HepG2 (cell line): ENCODE results near the gene SRCAP. TPM values are rescaled to one million over a fixed set of nuclear protein-coding genes. Genes with fewer than 3 reads are reported as not detected.

Experiments used
- ATAC-seq: fragments of 200-7000 bp; cut with Tn5 transposase; 3 replicates; pipeline ENCODE4 v1.9.1; 2020; ENCODE audit warnings: mild to moderate bottlenecking, moderate library complexity
- BruUV-seq: library from RNA; stranded (reverse); fragments of 400-500 nt; replicated peaks from 2 replicates; lab custom pipeline; 2021; lab: Mats Ljungman, UMichigan
- CTCF ChIA-PET: fragments of 300-600 bp; formaldehyde crosslinking; extraction: SDS; loops from one replicate; lab custom pipeline; 2021; ENCODE audit warnings: low total read pairs, inconsistent platforms, low intra/inter-chr PET ratio; lab: Yijun Ruan, JAX
- POLR2A ChIA-PET: fragments of 350-600 bp; sonication (Branson Sonifier 250); formaldehyde crosslinking; loops from one replicate; lab custom pipeline; 2020; ENCODE audit warnings: antibody characterized with exemption, inconsistent platforms; lab: Yijun Ruan, JAX
- DNase-seq: peaks from one replicate; pipeline ENCODE4 v3.0.0-alpha.2; 2015; ENCODE audit warnings: low spot score
- FAIRE-seq: peaks from 3 replicates; lab custom pipeline; 2011; peaks lifted over from hg19 to GRCh38; lab: Jason Lieb, UNC
- H2AFZ ChIP-seq: one replicate; pipeline ENCODE4 v1.6.1; 2011; ENCODE audit warnings: low read length, inconsistent platforms
- H3K27ac ChIP-seq: fragments of 300-600 bp; 3 replicates; pipeline ENCODE4 v1.8.0; 2011; ENCODE audit warnings: mixed run types, mild to moderate bottlenecking, mixed read lengths, low read length, inconsistent platforms; ENCODE audit not compliant: insufficient read depth; ENCODE audit errors: extremely low read length
- H3K27me3 ChIP-seq, 2 experiments: fragments of 200-600 bp in 1 of 2; 2 replicates in 1 of 2; 3 replicates in 1 of 2; pipeline versions ENCODE4 v1.6.0 to v1.8.0; 2011; ENCODE audit warnings: low read length in 2 of 2, mild to moderate bottlenecking in 2 of 2, moderate library complexity in 2 of 2, inconsistent platforms in 1 of 2; ENCODE audit not compliant: insufficient read depth in 2 of 2, control insufficient read depth in 1 of 2
- H3K36me3 ChIP-seq, 2 experiments: fragments of 200-600 bp in 1 of 2; replicated peaks in 1 of 2; 2 replicates in 1 of 2; 3 replicates in 1 of 2; pipeline versions ENCODE4 v1.5.1 to v1.8.0; 2011; ENCODE audit warnings: low read length in 2 of 2, inconsistent platforms in 1 of 2; ENCODE audit not compliant: insufficient read depth in 2 of 2, control insufficient read depth in 1 of 2
- H3K4me1 ChIP-seq: 2 replicates; pipeline ENCODE4 v1.5.1; 2012; ENCODE audit warnings: low read length, inconsistent platforms; ENCODE audit not compliant: insufficient read depth
- H3K4me2 ChIP-seq: 2 replicates; pipeline ENCODE4 v1.6.0; 2011; ENCODE audit warnings: low read depth, low read length, inconsistent platforms
- H3K4me3 ChIP-seq, 3 experiments: fragments of 200-600 bp in 1 of 3; sonication (generic), shearing (Covaris generic) in 1 of 3; replicated peaks in 1 of 3; 2 replicates each; pipeline ENCODE4 v1.5.1; 2011 to 2016; ENCODE audit warnings: low read length in 3 of 3, inconsistent platforms in 2 of 3, low read depth in 2 of 3, mild to moderate bottlenecking in 2 of 3, control low read depth in 1 of 3, mixed read lengths in 1 of 3; ENCODE audit not compliant: insufficient read depth in 1 of 3
- H3K79me2 ChIP-seq: one replicate; pipeline ENCODE4 v1.6.1; 2011; ENCODE audit warnings: low read length, inconsistent platforms; ENCODE audit not compliant: insufficient read depth
- H3K9ac ChIP-seq: 2 replicates; pipeline ENCODE4 v1.6.0; 2011; ENCODE audit warnings: mild to moderate bottlenecking, low read depth, low read length, inconsistent platforms; ENCODE audit not compliant: insufficient read depth
- H3K9me3 ChIP-seq: 2 replicates; pipeline ENCODE4 v1.5.1; 2012; ENCODE audit warnings: mild to moderate bottlenecking, low read length
- H4K20me1 ChIP-seq: 2 replicates; pipeline ENCODE4 v1.6.0; 2011; ENCODE audit warnings: inconsistent platforms, mild to moderate bottlenecking, low read length, moderate library complexity; ENCODE audit not compliant: insufficient read depth
- AGO2 ChIP-seq: fragments of 200-400 bp; formaldehyde crosslinking; optimal IDR thresholded peaks from 2 replicates; pipeline ENCODE3; 2017; ENCODE audit warnings: mild to moderate bottlenecking, low read depth, low read length, moderate library complexity
- HNF1B ChIP-seq: sonication (generic); formaldehyde crosslinking; IDR thresholded peaks from 2 replicates; pipeline ENCODE4 v1.5.1; 2020; ENCODE audit warnings: mild to moderate bottlenecking, moderate library complexity, missing genetic modification reagents
- MBD4 ChIP-seq: IDR thresholded peaks from 2 replicates; pipeline ENCODE4 v1.6.1; 2012; ENCODE audit warnings: low read length, inconsistent platforms, borderline replicate concordance
- POLR2AphosphoS2 ChIP-seq: IDR thresholded peaks from 2 replicates; pipeline ENCODE4 v1.6.1; 2011; ENCODE audit warnings: low read depth, low read length, improper control_type of control experiment
- RBM22 ChIP-seq: fragments of 200-400 bp; formaldehyde crosslinking; optimal IDR thresholded peaks from 2 replicates; pipeline ENCODE3; 2017; ENCODE audit warnings: mild to moderate bottlenecking, low read length, moderate library complexity
- RFX1 ChIP-seq: fragments of 450-650 bp; IDR thresholded peaks from 2 replicates; pipeline ENCODE4 v1.6.1; 2017
- SAP130 ChIP-seq: IDR thresholded peaks from 2 replicates; pipeline ENCODE4 v1.6.1; 2016; ENCODE audit warnings: low read depth
- ZBTB25 ChIP-seq: IDR thresholded peaks from 2 replicates; pipeline ENCODE4 v1.6.1; 2018; ENCODE audit warnings: missing genetic modification reagents
- ZNF687 ChIP-seq: sonication (generic); formaldehyde crosslinking; IDR thresholded peaks from 2 replicates; pipeline ENCODE4 v1.5.1; 2020; ENCODE audit warnings: mild to moderate bottlenecking, missing genetic modification reagents, moderate library complexity
- WGBS: methylation state at CpG from one replicate; pipeline ENCODE4 v1.1.6; 2017; ENCODE audit warnings: low lambda C conversion rate; 5-methylcytosine and 5-hydroxymethylcytosine counted together
- in situ Hi-C: cut with HindIII; loops from 2 replicates; pipeline ENCODE4 v1.10.0; 2017; ENCODE audit warnings: low pct_unique_long_range_greater_than_20kb; ENCODE audit not compliant: extremely low pct_ligation_motif_present
- intact Hi-C: fragments of 100-400 bp; cut with micrococcal nuclease; formaldehyde crosslinking; loops from one replicate; pipeline ENCODE4 v1.10.0; 2022; ENCODE audit not compliant: unreplicated experiment
- polyA plus RNA-seq, 8 experiments: library from polyadenylated mRNA; depleted of rRNA in 3 of 8; stranded (reverse) in 7 of 8; unstranded in 1 of 8; fragments of >200 nt; fragmentation: Illumina TruSeq in 4 of 8; extraction: Trizol in 4 of 8; gene quantifications; 2 replicates each; pipeline versions ENCODE4 v1.2.1 to v1.2.3, GENCODE V29; 2011 to 2016; ENCODE audit warnings: low read depth in 4 of 8, missing spikeins in 1 of 8, mixed read lengths in 1 of 8; ENCODE audit not compliant: insufficient read depth in 1 of 8
- total RNA-seq, 5 experiments: library from RNA; depleted of rRNA; stranded (reverse); fragments of >200 nt; fragmentation: Illumina TruSeq; extraction: Trizol; gene quantifications; 2 replicates each; pipeline ENCODE4 v1.2.3, GENCODE V29; 2016; ENCODE audit warnings: low read depth in 1 of 5

Gene SRCAP
- total and polyA plus RNA-seq, 2 of the 13 experiments (the other 11 are each of a cell fraction or from before 2014, with no cell fraction given): 4.9 to 9.0 TPM

- H3K9ac ChIP-seq: no peak overlapping the region
- H3K36me3 ChIP-seq: peaks cover 32 to 41% of the 10 kb centered on the region in 2 experiments
- H3K79me2 ChIP-seq: no peaks in the 10 kb centered on the region
- H4K20me1 ChIP-seq: no peaks in the 10 kb centered on the region
- 85% methylated on average over 8 of the region's 8 CpGs for WGBS
- no peak overlapping the region for H3K4me2 ChIP-seq
- no peaks in the 10 kb centered on the region for H3K9me3 ChIP-seq
- TF ChIP-seq ZNF687 (CRISPR knock-in tag) (peak; percentile 24; the same call in 1 of the 2 replicates), RFX1 (no peak), AGO2 (peak; percentile 58), RBM22 (peak; percentile 37), HNF1B (CRISPR knock-in tag) (0 out of 2 replicates have a peak, but pooled peaks have one; percentile 26), ZBTB25 (no peak), MBD4 (0 out of 2 replicates have a peak, but pooled peaks have one; percentile 15), POLR2AphosphoS2 (no peak), SAP130 (CRISPR knock-in tag) (no peak)
- H2AFZ ChIP-seq: no peak overlapping the region
- peaks cover 35% of the 10 kb centered on the region for H3K4me1 ChIP-seq
- intact Hi-C loops: loop anchor here (10.0 kb wide), 1 partner anchor 74 kb away; no protein-coding TSS in a partner anchor
- ChIA-PET POLR2A (interaction anchor here (0.7 kb wide), 1 partner anchor 16 kb away, joined by 3 read pairs; no protein-coding TSS in a partner anchor), CTCF (no interaction called here)
- DNase-seq (no peak), FAIRE-seq (peak; percentile 4), ATAC-seq (no peak)
- peak overlapping the region; percentile 0 for H3K27ac ChIP-seq
- BruUV-seq: no TSS peak
- in situ Hi-C loops: no loop called here
- no peaks in the 10 kb centered on the region for H3K27me3 ChIP-seq
- H3K4me3 ChIP-seq: no peak overlapping the region
These were observed 41.6 kb downstream of the SRCAP start for GRCh38 chr16:30740364-30741251.
